ENCODE measurements around the gene SRPX2.
A peak's percentile ranks its signal among the peaks of the same experiment; 100 is the strongest.

Gene SRPX2

DNA sequence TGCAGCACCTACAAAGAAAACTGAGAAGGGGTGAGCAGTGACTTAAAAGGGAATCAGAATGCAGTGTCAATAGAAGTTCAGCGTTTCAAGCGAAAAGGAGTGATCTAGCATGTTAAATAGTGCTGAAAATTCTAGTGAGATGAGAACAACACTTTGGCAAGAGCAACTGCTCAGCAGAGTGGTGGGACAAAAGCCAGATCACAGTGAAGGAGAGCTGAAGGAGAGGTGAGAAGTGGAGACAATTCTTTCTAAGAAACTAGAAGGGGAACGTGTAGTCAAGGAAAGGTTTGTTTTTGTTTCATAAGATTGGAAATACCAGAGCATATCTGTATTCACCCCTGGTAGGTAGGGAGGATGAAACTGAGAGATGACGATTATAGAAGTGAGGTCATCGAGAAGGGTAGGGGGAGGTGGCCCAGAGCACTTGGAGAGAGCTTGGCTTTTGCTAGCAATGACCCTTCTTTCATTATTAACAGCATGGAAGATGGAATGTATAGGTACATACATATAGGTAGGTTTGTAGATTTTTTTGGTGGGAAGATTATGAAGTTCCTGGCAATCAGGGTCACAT, 33.7 kb downstream of the SRPX2 start:
- TF ChIP-seq, protein P1, sequence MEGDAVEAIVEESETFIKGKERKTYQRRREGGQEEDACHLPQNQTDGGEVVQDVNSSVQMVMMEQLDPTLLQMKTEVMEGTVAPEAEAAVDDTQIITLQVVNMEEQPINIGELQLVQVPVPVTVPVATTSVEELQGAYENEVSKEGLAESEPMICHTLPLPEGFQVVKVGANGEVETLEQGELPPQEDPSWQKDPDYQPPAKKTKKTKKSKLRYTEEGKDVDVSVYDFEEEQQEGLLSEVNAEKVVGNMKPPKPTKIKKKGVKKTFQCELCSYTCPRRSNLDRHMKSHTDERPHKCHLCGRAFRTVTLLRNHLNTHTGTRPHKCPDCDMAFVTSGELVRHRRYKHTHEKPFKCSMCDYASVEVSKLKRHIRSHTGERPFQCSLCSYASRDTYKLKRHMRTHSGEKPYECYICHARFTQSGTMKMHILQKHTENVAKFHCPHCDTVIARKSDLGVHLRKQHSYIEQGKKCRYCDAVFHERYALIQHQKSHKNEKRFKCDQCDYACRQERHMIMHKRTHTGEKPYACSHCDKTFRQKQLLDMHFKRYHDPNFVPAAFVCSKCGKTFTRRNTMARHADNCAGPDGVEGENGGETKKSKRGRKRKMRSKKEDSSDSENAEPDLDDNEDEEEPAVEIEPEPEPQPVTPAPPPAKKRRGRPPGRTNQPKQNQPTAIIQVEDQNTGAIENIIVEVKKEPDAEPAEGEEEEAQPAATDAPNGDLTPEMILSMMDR (IDR thresholded peaks at IDR 0.05; ENCODE audit: insufficient read depth, low read length, poor library complexity, severe bottlenecking): no peak
- no peak for DNase-seq (ENCODE audit: extremely low read depth, insufficient read length)
- H3K27me3 ChIP-seq (replicated peaks; ENCODE audit: control insufficient read depth, insufficient read depth, low read length): no peaks in the 10 kb centered on the region; the same call in 1 of the 2 replicates
- no peak overlapping the region for H3K4me3 ChIP-seq (replicated peaks; ENCODE audit: low read depth, low read length)
- no peaks in the 10 kb centered on the region for H3K36me3 ChIP-seq (ENCODE audit: control insufficient read depth, insufficient read depth, low read length)

DNA sequence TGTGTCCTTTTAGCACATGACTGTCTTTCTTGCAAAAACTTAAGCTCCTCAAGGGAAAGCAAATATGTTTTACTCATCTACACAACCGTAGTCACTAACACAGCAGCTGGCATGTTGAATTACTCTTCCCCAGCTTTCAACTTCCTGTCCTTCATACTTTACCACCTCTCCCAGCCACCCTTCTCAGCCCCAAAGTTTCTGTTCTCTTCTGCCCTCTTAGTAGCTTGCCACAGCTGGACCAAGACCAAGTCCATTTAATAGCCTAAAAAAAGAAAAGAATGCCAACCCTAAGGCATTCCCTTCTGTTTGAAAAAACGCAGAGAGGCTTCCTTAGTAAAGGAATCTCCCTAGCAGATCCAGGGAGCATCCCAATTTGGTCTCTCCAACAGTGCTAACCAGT, 36.8 kb downstream of the SRPX2 start:
- TF ChIP-seq, protein P1 (IDR thresholded peaks at IDR 0.05; ENCODE audit: insufficient read depth, low read length, poor library complexity, severe bottlenecking): no peak
- DNase-seq (ENCODE audit: extremely low read depth, insufficient read length): no peak
- H3K4me3 ChIP-seq (replicated peaks; ENCODE audit: low read depth, low read length): no peak overlapping the region
- H3K27me3 ChIP-seq (replicated peaks; ENCODE audit: control insufficient read depth, insufficient read depth, low read length): no peaks in the 10 kb centered on the region
- H3K36me3 ChIP-seq (ENCODE audit: control insufficient read depth, insufficient read depth, low read length): no peaks in the 10 kb centered on the region

DNA sequence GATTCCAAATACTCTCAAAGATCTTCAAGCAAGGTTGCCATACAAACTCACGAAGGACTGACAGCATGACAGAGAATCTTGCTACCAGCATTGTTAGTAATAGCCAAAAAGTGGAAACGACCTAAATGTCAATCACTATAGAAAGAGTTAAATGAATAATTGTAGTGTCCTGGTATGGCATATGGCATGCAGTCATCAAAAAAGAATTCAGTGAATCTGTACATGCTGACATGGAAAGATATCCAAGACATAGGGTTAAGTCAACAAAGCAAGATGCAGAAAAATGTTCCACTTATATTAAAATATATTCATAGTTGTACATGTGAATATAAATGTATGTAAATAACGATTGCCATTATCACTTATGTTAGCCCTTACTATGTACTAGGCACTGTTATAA, 37.6 kb downstream of the SRPX2 start:
- no peaks in the 10 kb centered on the region for H3K36me3 ChIP-seq (ENCODE audit: control insufficient read depth, insufficient read depth, low read length)
- no peaks in the 10 kb centered on the region for H3K27me3 ChIP-seq (replicated peaks; ENCODE audit: control insufficient read depth, insufficient read depth, low read length)
- no peak for DNase-seq (ENCODE audit: extremely low read depth, insufficient read length)

DNA sequence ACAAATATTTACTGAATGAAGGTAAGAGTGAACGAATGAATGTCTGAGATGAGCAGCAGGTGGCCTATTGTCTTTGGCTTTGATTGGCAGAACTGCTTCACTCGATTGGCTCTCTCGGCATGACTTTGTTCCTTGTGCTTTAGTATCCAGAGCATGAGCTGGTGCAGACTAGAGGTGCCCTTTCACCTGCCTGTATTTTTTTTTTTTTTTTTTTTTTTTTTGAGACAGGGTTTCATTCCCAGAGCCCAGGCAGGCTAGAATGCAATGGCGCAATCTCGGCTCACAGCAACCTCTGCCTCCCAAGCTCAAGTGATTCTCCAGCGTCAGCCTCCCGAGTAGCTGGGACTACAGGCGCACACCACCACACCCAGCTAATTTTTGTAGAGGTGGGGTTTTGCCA, 38.9 kb downstream of the SRPX2 start:
- Histone ChIP-seq H3K27me3 (replicated peaks; ENCODE audit: control insufficient read depth, insufficient read depth, low read length) (no peaks in the 10 kb centered on the region), H3K36me3 (ENCODE audit: control insufficient read depth, insufficient read depth, low read length) (no peaks in the 10 kb centered on the region), H3K4me3 (replicated peaks; ENCODE audit: low read depth, low read length) (no peak overlapping the region)
- TF ChIP-seq, protein P1 (IDR thresholded peaks at IDR 0.05; ENCODE audit: insufficient read depth, low read length, poor library complexity, severe bottlenecking): no peak
- no peak for DNase-seq (ENCODE audit: extremely low read depth, insufficient read length)

More for the DNA sequence above, 37.6 kb downstream of the SRPX2 start:
- TF ChIP-seq, protein P1 (IDR thresholded peaks at IDR 0.05; ENCODE audit: insufficient read depth, low read length, poor library complexity, severe bottlenecking): no peak
- H3K4me3 ChIP-seq (replicated peaks; ENCODE audit: low read depth, low read length): no peak overlapping the region

- DNase-seq (ENCODE audit: extremely low read depth, insufficient read length): peak; percentile 36
- no peak overlapping the region for H3K4me3 ChIP-seq (replicated peaks; ENCODE audit: low read depth, low read length)
- H3K36me3 ChIP-seq (ENCODE audit: control insufficient read depth, insufficient read depth, low read length): no peaks in the 10 kb centered on the region
- TF ChIP-seq, protein P1 (IDR thresholded peaks at IDR 0.05; ENCODE audit: insufficient read depth, low read length, poor library complexity, severe bottlenecking): peak; percentile 87
- no peaks in the 10 kb centered on the region for H3K27me3 ChIP-seq (replicated peaks; ENCODE audit: control insufficient read depth, insufficient read depth, low read length)
These were observed 41.4 kb downstream of the SRPX2 start for GRCh38 chrX:100685284-100685996.
